Activated naive CD4-positive, alpha-beta T cell treated with anti-CD3 and anti-CD28 coated beads, Interleukin-2, amount 50 U/mL, for 72 hours (primary cell): ENCODE results near the gene COL15A1. TPM values are rescaled to one million over a fixed set of nuclear protein-coding genes. Genes with fewer than 3 reads are reported as not detected.
"Not testable (repeated sequence)": the region's sequence is repeated elsewhere in the genome, so short reads cannot be mapped to it uniquely, and the experiment has no call there.

Experiments
- ATAC-seq, 2 donors: fragments of 150-1000 bp; cut with Tn5 transposase; 2 replicates each; pipeline ENCODE4 v1.10.0; 2021; ENCODE audit warnings: mild to moderate bottlenecking in 2 of 2, moderate library complexity in 2 of 2
- DNase-seq, 2 donors: peaks; one replicate each; pipeline ENCODE4 v3.0.0; 2021 to 2022; ENCODE audit warnings: low spot score in 2 of 2
- H3K27ac Mint-ChIP-seq, 2 donors: one replicate each; pipeline ENCODE4 v1.8.0; 2022; ENCODE audit warnings: mild to moderate bottlenecking in 2 of 2, mixed read lengths in 2 of 2
- H3K36me3 Mint-ChIP-seq, 2 donors: one replicate each; pipeline ENCODE4 v1.8.0; 2022; ENCODE audit warnings: mixed read lengths in 2 of 2
- H3K9me3 Mint-ChIP-seq, 2 donors: one replicate each; pipeline ENCODE4 v1.8.0; 2022; ENCODE audit warnings: mixed read lengths in 2 of 2
- total RNA-seq, 2 donors: library from RNA; stranded (reverse); gene quantifications; one replicate each; pipeline ENCODE4 v1.2.3, GENCODE V29; 2022

The COL15A1 gene
- total RNA-seq, 2 donors from 2014 or later: 0.11 to 0.23 TPM

DNA sequence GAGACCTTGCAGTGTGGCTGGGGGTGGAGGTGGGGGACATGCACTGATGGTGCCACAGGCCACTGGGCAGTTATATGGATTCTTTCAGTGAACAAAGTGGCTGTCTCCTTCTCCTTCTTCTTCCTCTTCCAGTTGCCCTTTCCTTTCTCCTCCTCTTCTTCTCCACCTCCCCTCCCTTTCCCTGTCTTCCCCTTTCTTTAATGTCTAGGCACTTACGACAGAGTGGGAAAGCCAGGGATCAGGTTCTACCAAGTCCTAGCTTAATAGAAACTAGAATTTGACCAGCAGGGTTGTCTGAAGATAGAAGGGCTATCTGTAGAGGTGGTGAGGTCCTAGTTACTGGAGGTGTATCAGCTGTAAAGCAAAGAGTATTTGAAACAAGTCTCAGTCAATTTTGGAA is 62.8 kb downstream of the COL15A1 start:
- peaks cover 0 to 6% of the 10 kb centered on the region in 2 donors for H3K36me3 Mint-ChIP-seq
- peaks cover 5% of the 10 kb centered on the region in 2 donors for H3K9me3 Mint-ChIP-seq
- H3K27ac Mint-ChIP-seq: no peak overlapping the region
- no peak for DNase-seq
- no peak for ATAC-seq

DNA sequence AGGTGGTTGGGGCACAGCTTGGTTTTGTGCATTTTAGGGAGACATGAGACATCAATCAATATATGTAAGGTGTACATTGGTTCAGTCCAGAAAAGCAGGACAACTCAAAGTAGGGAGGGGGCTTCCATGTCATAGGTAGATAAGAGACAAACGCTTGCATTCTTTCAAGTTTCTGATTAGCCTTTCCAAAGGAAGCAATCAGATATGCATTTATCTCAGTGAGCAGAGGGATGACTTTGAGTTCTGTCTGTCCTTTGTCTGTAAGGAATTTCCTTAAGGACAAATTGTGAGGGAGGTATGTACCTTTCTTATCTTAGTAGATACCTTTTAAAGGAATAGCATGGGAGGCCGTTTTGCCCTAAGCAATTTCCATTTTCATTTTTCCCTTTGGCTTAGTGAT is 63.3 kb downstream of the COL15A1 start:
- Mint-ChIP-seq H3K27ac (no peak overlapping the region), H3K9me3 (peaks cover 5% of the 10 kb centered on the region in 2 donors), H3K36me3 (peaks cover under 1 to 6% of the 10 kb centered on the region in 2 donors)
- ATAC-seq (no peak), DNase-seq (no peak)

DNA sequence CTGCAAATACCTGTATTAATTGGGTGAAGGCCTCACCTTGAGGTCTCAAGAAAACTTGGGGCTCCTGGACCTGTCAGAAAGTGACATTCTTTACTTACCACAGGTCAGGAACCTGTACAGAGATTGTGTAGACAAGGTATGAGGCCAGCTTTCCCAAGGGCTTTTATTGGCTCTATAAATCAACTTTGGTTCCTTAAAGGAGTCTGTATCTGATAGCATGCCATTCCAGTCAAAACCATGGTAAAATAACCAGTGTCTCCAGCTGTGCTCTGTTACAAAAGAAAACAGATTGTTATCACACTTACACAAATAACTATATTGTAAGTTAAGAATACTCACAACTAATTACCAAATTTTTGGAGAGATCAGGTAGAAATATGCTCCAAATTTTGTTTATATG is 64.5 kb downstream of the COL15A1 start:
- H3K27ac Mint-ChIP-seq: no peak overlapping the region
- peaks cover 6 to 13% of the 10 kb centered on the region in 2 donors for H3K36me3 Mint-ChIP-seq
- ATAC-seq (no peak), DNase-seq (no peak)
- H3K9me3 Mint-ChIP-seq: peaks cover 5% of the 10 kb centered on the region in 2 donors

DNA sequence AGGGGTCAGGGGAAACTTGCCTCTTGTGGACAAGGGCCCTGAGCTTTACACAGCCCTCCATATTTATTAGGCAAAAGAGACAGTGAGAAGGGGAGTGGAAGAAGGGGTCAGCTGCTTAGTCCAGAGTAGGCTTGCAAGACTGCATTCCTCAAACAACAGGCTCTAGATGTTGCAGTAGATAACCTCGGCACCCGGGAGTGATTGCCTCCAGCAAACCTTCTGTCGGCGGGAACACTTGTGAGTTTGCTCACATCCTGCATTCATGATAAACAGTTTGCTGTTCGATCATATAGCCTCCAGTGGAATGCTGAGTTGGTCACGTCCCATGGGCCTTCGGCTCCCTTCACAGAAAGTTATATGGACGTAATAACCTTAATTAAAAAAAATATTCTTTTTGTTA is 66.7 kb downstream of the COL15A1 start:
- DNase-seq, ATAC-seq, H3K27ac Mint-ChIP-seq: not testable (repeated sequence)
- H3K36me3 Mint-ChIP-seq: peaks cover 6 to 19% of the 10 kb centered on the region in 2 donors
- peaks cover 5 to 10% of the 10 kb centered on the region in 2 donors for H3K9me3 Mint-ChIP-seq

DNA sequence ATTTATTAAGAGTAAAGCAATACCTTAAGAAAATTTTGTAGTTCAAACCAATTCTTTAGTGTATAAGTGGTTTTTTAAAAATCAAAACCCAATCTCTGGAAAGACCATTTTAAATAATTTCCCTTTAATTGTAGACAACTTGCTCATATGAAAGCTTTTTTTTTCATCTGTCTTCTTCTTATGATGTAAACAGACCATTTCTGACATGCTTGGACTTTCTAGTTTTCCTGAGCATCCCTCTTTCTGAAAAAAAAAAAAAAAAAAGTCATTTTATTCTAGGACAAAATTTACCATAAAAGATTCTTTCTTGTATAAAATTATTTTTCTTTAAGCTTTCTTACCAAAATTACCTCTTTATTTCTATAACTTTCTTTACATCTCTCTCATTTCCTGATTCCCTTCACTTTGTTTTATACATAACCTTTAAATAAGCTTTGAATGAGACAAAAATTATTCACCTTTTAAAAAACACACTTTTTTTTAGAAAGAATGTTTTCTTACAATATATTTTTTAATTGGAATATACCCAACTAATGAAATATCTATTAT is 67.5 kb downstream of the COL15A1 start:
- Mint-ChIP-seq H3K36me3 (peaks cover 6 to 19% of the 10 kb centered on the region in 2 donors), H3K9me3 (peaks cover 5 to 10% of the 10 kb centered on the region in 2 donors), H3K27ac (no peak overlapping the region)
- ATAC-seq (no peak), DNase-seq (no peak)

DNA sequence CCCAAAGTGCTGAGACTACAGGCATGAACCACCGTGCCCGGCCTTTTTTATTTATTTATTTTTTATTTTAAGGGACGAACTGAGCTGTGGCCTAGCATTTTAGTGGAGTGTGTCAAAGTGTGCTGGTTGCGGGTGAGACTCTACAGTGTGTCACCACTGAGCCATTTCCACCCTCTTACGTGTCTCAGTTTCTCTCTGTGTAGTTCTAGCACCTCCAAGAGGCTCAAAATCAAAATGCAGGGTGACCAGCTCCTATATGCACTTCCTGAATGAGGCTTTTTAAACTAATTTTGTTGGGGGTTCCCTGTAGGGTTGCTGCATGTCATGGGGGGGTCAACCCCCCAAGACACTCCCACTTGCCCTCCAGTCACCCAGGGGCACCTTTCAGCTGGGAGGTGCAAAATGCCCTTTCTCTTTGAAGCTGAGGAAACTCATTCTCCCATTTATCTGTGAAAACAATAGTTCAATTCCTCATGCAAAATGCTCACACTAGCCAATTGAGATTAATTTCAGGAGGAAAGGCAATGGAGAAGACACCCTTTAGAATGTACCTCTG is 69.3 kb downstream of the COL15A1 start:
- DNase-seq (no peak), ATAC-seq (peak; percentile 54 to 87)
- peak overlapping the region in 1 of 2 donors; percentile 83 for H3K27ac Mint-ChIP-seq
- H3K36me3 Mint-ChIP-seq: peaks cover 6 to 19% of the 10 kb centered on the region in 2 donors
- H3K9me3 Mint-ChIP-seq: peaks cover 5 to 10% of the 10 kb centered on the region in 2 donors

DNA sequence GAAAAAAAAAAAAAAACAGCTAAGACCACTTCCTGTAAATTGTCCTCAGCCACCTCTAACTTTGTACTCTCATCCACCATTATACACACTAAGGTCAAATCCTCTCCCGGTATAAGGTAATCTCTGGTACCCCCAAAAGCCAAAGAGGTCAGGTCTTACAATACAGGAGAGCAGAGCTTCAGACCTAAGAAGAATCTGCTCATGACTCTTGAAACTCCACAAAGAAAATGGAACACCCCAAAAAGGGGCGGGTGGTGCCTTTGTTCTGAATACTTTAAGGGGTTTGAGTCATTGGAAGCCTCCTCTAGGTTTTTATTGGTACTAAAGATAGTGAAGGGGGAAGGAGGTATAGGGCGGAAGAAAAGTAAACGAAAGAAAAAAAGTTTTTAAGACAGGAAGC is 69.8 kb downstream of the COL15A1 start:
- peak overlapping the region; percentile 83 to 86 for H3K27ac Mint-ChIP-seq
- peaks cover 5 to 10% of the 10 kb centered on the region in 2 donors for H3K9me3 Mint-ChIP-seq
- peaks cover 6 to 19% of the 10 kb centered on the region in 2 donors for H3K36me3 Mint-ChIP-seq
- DNase-seq: peak in 1 of 2 donors; percentile 16
- ATAC-seq: peak; percentile 67 to 75

DNA sequence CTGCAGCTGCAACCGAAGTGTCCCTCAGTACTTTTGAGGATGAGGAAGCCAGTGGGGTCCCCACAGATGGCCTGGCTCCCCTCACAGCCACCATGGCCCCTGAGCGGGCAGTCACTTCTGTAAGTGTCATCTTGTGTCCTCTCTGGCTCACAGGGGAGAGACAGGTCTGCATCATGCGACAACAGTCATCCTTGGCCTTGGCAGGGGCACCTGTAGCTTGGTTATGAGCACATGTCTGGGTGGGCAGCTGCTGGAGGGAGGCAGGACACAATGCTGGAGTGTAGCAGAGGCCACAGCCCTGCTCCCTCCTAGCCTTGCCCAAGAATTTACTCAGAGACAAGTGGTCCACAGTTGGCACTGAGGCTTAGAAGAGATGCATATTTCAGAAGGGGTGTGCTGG is 71.7 kb downstream of the COL15A1 start:
- ATAC-seq (no peak), DNase-seq (no peak)
- H3K36me3 Mint-ChIP-seq: peaks cover under 1 to 19% of the 10 kb centered on the region in 2 donors
- no peak overlapping the region for H3K27ac Mint-ChIP-seq
- H3K9me3 Mint-ChIP-seq: peaks cover 0 to 5% of the 10 kb centered on the region in 2 donors

DNA sequence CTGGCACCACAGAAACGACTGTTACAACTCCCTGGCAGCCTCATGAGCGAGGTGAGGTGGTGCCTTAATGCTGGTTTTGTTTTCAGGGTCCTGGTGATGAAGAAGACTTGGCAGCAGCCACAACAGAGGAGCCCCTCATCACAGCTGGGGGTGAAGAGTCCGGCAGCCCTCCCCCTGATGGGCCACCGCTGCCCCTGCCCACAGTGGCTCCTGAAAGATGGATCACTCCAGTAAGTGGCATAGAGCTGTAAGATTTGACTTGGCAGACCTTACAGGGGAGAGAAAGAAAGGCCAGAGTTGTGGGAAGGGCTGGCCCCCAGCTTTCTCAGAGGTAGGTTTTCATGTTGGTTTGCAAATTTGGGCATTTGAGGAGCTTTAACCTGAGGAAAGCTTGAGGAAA is 72.2 kb downstream of the COL15A1 start:
- ATAC-seq: no peak
- H3K9me3 Mint-ChIP-seq: peaks cover 0 to 5% of the 10 kb centered on the region in 2 donors
- no peak overlapping the region for H3K27ac Mint-ChIP-seq
- DNase-seq: no peak
- peaks cover 0 to 19% of the 10 kb centered on the region in 2 donors for H3K36me3 Mint-ChIP-seq

DNA sequence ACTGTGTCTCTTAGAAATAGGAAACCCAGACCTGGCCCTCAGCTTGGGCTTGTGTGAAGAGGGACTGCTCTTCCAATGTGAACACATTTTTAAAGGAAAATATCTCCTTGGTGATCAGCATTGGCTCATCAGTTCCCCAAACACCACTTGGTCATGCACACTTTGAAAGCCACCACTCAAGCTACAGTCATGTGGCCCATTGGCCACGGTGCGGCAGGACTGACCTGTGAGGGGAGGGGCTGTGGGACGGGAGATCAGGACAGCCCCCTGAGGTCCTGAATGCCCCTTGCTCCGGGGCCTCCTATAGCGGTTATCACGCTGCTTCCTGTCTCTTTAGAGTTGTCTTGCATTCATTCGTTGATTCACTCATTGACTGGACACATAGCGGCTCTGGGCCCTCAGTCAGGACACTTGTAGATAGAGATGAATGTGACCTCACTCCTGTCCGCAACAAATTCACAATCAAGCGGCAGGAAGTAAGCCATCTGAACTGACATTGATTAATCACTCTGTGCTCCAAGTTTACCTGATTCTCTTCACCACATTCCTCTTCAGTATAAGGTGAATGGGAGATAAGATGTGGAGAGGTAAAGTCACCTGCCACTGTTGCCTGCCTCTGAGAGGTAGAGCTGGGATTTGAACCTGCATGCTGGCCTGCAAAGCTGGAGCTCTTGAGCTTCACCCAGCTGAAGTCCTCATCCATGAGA is 73.1 kb downstream of the COL15A1 start:
- no peak overlapping the region for H3K27ac Mint-ChIP-seq
- H3K36me3 Mint-ChIP-seq: peaks cover 0 to 19% of the 10 kb centered on the region in 2 donors
- DNase-seq (no peak), ATAC-seq (no peak)
- peaks cover 0 to 5% of the 10 kb centered on the region in 2 donors for H3K9me3 Mint-ChIP-seq

DNA sequence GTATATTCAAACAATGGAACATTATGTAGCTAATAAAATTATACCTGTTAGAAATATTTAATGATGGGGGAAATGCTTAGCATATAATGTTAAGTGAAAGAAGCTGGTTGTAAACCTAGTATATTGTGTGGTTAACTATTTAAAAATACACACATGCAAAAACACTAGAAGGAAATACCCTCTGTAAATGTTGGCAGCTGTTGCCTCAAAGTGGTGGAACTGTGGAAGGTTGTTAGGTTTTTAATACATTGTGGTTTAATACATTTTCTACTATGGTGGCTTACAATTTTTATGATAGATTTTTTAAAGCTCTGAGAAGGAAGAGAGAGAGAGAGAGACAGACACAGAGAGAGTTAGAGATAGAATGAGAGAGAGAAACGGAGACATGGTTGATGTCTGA is 74.9 kb downstream of the COL15A1 start:
- Mint-ChIP-seq H3K36me3 (peaks cover 0 to 1% of the 10 kb centered on the region in 2 donors), H3K9me3 (peaks cover 0 to 2% of the 10 kb centered on the region in 2 donors), H3K27ac (no peak overlapping the region)
- ATAC-seq (no peak), DNase-seq (no peak)

DNA sequence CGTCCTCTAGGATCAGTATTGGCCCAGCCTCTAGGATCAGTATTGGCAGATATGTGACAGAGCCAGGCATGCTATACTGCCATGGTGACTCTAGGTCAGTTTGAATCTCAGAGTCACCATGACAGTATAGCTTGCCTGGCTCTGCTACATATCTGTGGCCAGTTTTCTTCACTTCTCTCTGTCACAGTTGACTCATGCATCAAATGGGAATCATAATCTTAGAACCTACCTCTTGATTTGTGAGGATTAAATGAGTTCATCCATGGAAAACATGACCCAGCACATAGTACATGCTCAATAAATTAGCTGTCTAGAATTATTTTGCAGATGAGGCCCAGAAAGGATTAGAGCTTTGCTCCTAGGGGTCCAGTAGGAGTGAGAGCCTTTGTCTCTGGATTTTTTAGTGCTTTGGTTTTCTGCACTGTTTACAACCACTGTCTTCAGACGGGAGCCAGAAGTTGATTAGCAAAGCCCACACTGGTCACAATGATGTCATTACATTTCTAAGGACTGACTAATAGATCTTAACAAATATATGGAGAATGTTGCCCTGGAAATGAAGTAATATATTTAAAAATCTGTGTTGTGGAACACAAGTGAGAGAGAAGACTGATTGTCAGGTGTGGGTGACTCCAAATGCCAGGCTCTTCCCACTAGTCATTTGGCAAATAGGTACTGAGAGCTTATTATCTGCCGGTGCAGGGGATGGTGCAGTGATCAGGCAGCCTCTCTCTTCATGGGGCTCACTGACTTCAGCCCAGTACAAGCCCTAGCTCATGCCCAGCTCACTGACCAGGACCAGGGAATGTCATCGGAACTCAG is 76.0 kb downstream of the COL15A1 start:
- Mint-ChIP-seq H3K36me3 (no peaks in the 10 kb centered on the region), H3K9me3 (no peaks in the 10 kb centered on the region), H3K27ac (no peak overlapping the region)
- peak in 1 of 2 donors; percentile 13 for ATAC-seq
- DNase-seq: no peak

DNA sequence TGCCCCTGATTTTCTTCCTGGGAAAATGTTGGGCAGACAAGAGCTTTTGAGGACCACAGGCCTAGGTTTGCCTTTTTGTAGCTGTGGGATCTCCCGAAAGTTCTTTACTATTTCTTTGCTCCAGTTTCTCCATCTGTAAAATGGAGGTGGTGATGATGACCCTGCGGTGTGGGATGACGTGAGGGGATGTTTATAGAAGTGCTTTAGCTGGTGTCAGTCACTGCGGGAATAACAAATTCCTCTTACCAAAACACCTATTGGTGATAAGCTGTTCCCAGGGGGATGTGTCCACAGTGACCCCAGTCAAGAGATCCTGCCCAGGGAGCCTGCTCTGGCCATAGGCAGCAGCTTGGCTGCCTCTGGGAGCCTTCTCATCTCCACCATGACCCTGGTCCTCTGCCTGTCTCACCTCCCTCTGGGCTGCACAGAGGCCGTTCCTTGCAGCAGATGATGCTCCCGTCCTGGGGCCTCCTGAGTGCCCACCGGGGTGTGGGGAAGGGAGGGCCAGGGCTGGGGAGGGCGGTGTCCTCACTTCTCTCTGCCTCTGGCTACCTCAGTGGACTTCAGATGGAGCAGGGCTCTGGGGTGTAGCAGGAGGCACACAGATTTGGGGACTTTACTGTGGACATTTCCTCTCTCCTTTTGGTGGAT is 77.2 kb downstream of the COL15A1 start:
- Mint-ChIP-seq H3K9me3 (no peaks in the 10 kb centered on the region), H3K27ac (no peak overlapping the region), H3K36me3 (no peaks in the 10 kb centered on the region)
- ATAC-seq: no peak
- no peak for DNase-seq

DNA sequence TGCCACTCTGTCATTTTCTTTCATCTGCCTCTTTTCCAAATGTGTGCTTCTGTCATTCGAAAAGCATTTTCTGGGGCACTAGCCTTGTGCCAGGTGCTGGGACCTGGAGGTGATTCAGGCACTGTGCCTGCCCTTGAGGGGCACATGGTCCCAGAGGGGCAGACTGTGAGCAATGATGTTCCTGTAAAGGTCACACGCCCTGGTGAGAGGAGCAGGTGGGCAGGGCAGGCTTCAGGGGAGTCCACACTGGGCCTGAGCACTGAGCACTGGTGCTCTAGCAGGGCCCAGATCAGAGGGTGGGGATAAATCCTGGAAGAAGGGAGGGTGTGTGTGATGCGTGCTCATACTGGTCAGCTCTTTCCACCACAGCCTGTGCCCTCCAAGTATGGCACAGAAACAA is 77.8 kb downstream of the COL15A1 start:
- DNase-seq (no peak), ATAC-seq (no peak)
- Mint-ChIP-seq H3K36me3 (no peaks in the 10 kb centered on the region), H3K27ac (no peak overlapping the region), H3K9me3 (peaks cover 0 to 2% of the 10 kb centered on the region in 2 donors)

DNA sequence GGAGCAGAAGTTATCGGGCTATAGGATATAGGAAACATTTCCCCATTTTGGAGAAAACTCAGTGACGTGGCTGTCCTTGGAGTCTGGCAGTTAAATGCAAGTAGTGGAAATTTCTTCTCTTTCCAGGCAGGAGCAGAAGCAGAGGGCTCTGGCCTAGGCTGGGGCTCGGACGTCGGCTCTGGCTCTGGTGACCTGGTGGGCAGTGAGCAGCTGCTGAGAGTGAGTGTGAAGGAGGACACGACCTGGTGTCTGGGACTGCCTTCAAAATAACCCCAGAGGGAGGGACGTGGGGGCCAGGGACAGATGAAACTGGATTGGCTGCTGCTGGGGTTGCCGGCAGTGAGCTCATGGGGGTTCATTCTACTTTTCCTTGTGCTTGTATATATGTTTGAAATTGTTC is 79.5 kb downstream of the COL15A1 start:
- H3K9me3 Mint-ChIP-seq: peaks cover 0 to 4% of the 10 kb centered on the region in 2 donors
- no peak for DNase-seq
- no peaks in the 10 kb centered on the region for H3K36me3 Mint-ChIP-seq
- no peak for ATAC-seq
- H3K27ac Mint-ChIP-seq: peak overlapping the region in 1 of 2 donors; percentile 32

DNA sequence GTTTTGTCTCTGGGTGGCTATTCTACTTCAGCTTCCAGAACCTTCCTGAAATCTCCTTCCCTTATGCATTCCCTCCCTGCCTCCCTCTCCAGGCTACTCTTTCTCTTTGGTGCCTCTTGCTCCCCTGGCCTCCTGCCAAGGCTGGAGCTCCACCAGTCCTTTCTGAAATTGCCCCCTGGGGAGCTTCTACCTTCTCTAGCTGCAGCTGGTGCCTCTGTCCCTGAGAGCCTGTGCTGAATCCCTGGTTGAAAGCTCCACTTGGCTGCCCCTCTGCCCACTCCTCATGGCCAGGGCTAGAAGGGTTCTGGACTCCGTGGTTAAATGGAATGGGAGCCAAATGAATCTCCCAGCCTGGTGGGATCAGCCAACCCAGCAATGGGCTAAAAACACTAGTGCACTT is 80.1 kb downstream of the COL15A1 start:
- ATAC-seq (no peak), DNase-seq (no peak)
- H3K9me3 Mint-ChIP-seq: peaks cover 0 to 4% of the 10 kb centered on the region in 2 donors
- H3K36me3 Mint-ChIP-seq: no peaks in the 10 kb centered on the region
- no peak overlapping the region for H3K27ac Mint-ChIP-seq
